Pancreas (tissue), 10 donors: Measurements from ENCODE around the gene SART1. TPM values are rescaled to one million over a fixed set of nuclear protein-coding genes. Genes with fewer than 3 reads are reported as not detected.

Source experiments
- ATAC-seq, 4 donors: fragments of 200-7000 bp; cut with Tn5 transposase; one replicate each; pipeline versions ENCODE4 v1.8.0 to v1.9.1; 2020; ENCODE audit warnings: mild to moderate bottlenecking in 4 of 4, moderate library complexity in 4 of 4
- DNase-seq, 6 donors: peaks; one replicate each; pipeline ENCODE4 v3.0.0-alpha.2; 2020
- FAIRE-seq: peaks from 2 replicates; lab custom pipeline; 2012; peaks lifted over from hg19 to GRCh38; lab: Jason Lieb, UNC
- H3K27ac ChIP-seq, 4 donors: fragments of 200-600 bp; sonication (generic); 1 replicate in 3 of 4; 2 replicates in 1 of 4; pipeline versions ENCODE4 v1.5.0 to v1.8.0; 2020
- H3K27me3 ChIP-seq, 4 donors: fragments of 200-600 bp; one replicate each; pipeline ENCODE4 v1.8.0; 2021
- H3K36me3 ChIP-seq, 3 donors: fragments of 200-600 bp; sonication (generic) in 1 of 3; one replicate each; pipeline versions ENCODE4 v1.5.0 to v1.8.0; 2020 to 2021
- H3K4me1 ChIP-seq, 3 donors: fragments of 200-600 bp; one replicate each; pipeline ENCODE4 v1.8.0; 2021
- H3K4me3 ChIP-seq, 4 donors: fragments of 200-600 bp; sonication (generic) in 2 of 4; one replicate each; pipeline versions ENCODE4 v1.5.0 to v1.8.0; 2020 to 2021
- H3K9me3 ChIP-seq, 4 donors: fragments of 200-600 bp; one replicate each; pipeline ENCODE4 v1.8.0; 2021
- CTCF ChIP-seq, 4 donors: fragments of 200-600 bp; sonication (generic) in 3 of 4; IDR thresholded peaks; one replicate each; pipeline versions ENCODE4 v1.5.0 to v1.8.0; 2021; ENCODE audit warnings: antibody characterized with exemption in 4 of 4
- WGBS, 2 donors: extraction: QIAGEN DNeasy Blood & Tissue Kit; methylation state at CpG; one replicate each; pipeline ENCODE4 v1.1.7; 2013; 5-methylcytosine and 5-hydroxymethylcytosine counted together
- intact Hi-C, 3 donors: fragments of 100-400 bp; cut with DNase I; formaldehyde crosslinking; loops; one replicate each; pipeline versions ENCODE4 v1.11.1 to v1.14.2; 2022
- polyA plus RNA-seq, 2 donors: library from polyadenylated mRNA; stranded (reverse); fragments of 200-250 nt; gene quantifications; one replicate each; pipeline ENCODE4 v1.2.3, GENCODE V29; 2013
- total RNA-seq, 6 donors: library from RNA; stranded (reverse); fragmentation: NEBNext Ultra II Directional in 4 of 6; extraction: Animal tissue kit (Norgen Biotek cat#: 25700) in 4 of 6; gene quantifications; one replicate each; pipeline versions ENCODE4 v1.2.1 to v1.2.4, GENCODE V29; 2021 to 2023
- donor health status: healthy with polysubstance abuse.
- donor health status: DM: no; HTN: no; CAD: no; lungs with moderate emphysema.
- donor health status: DM: no; HTN: no; CAD: no.
- donor health status: control.
- donor health status: control.
- donor health status: Bipolar disorder and iron deficiency.
- donor health status: DM: yes; HTN: yes; CAD: no.
- donor health status: DM: no; HTN: no; CAD: no.
- donor health status: DM: no; HTN: no; CAD: no.
- donor health status: DM: yes; HTN: yes; CAD: no.

Gene SART1
- total and polyA plus RNA-seq, 8 donors, result 19.2 to 98.5 (median 25.5) TPM

- TF ChIP-seq CTCF (IDR thresholded peaks at IDR 0.05), result no peak
- Histone ChIP-seq H3K36me3 (no peaks in the 10 kb centered on the region), H3K27ac (peak within 1 kb of the TSS; percentile 63 to 85 (median 82)), H3K4me1 (peaks cover 0 to 25% (median 12%) of the 10 kb centered on the region in 3 donors), H3K9me3 (no peaks in the 10 kb centered on the region), H3K4me3 (peak within 1 kb of the TSS; percentile 95 to 98 (median 97)), H3K27me3 (no peaks in the 10 kb centered on the region)
- FAIRE-seq (no peak), DNase-seq (peak; percentile 99 to 100 (median 100)), ATAC-seq (peak; percentile 91 to 95 (median 93))
- 0 to 1% methylated on average over 36 to 59 of the region's 59 CpGs for WGBS, 2 donors
- intact Hi-C loops, result no loop called here
Measured at GRCh38 chr11:65919141-65919572, 42.4 kb upstream of the SART1 start, which contains the start of gene DRAP1. Gene DRAP1, plus strand, starts transcription at chr11:65919426. Its CDS starts 76 bp downstream, at chr11:65919502.

GRCh38 chr11:65919573-65920371, 41.8 kb upstream of the SART1 start:
- 0 to 1% methylated on average over 55 to 60 of the region's 60 CpGs for WGBS, 2 donors
- FAIRE-seq (no peak), ATAC-seq (peak; percentile 22 to 48 (median 35)), DNase-seq (peak in 4 of 6 donors; percentile 57 to 88 (median 70))
- H3K27me3 ChIP-seq, result no peaks in the 10 kb centered on the region
- peak overlapping the region; percentile 57 to 73 (median 66) for H3K27ac ChIP-seq
- no peak for TF ChIP-seq CTCF (IDR thresholded peaks at IDR 0.05)
- no peaks in the 10 kb centered on the region for H3K36me3 ChIP-seq
- no peaks in the 10 kb centered on the region for H3K9me3 ChIP-seq
- H3K4me3 ChIP-seq, result peak overlapping the region; percentile 89 to 98 (median 96)
- intact Hi-C loops, result no loop called here
- peaks cover 0 to 25% (median 12%) of the 10 kb centered on the region in 3 donors for H3K4me1 ChIP-seq

GRCh38 chr11:65920372-65920802, 41.1 kb upstream of the SART1 start:
- FAIRE-seq, result no peak
- H3K36me3 ChIP-seq, result no peaks in the 10 kb centered on the region
- peak overlapping the region; percentile 89 to 98 (median 96) for H3K4me3 ChIP-seq
- no peak overlapping the region for H3K27ac ChIP-seq
- WGBS, 2 donors, result 50 to 59% methylated on average over 15 of the region's 15 CpGs
- intact Hi-C loops, result no loop called here
- no peaks in the 10 kb centered on the region for H3K9me3 ChIP-seq
- no peak for ATAC-seq
- TF ChIP-seq CTCF (IDR thresholded peaks at IDR 0.05), result no peak
- DNase-seq, result peak in 4 of 6 donors; percentile 37 to 81 (median 50)
- no peaks in the 10 kb centered on the region for H3K27me3 ChIP-seq
- H3K4me1 ChIP-seq, result peaks cover 0 to 25% (median 12%) of the 10 kb centered on the region in 3 donors

- no peak for TF ChIP-seq CTCF (IDR thresholded peaks at IDR 0.05)
- Histone ChIP-seq H3K36me3 (no peaks in the 10 kb centered on the region), H3K27me3 (no peaks in the 10 kb centered on the region), H3K27ac (no peak overlapping the region), H3K4me1 (peaks cover 0 to 20% (median 12%) of the 10 kb centered on the region in 3 donors), H3K9me3 (no peaks in the 10 kb centered on the region), H3K4me3 (no peak overlapping the region)
- ATAC-seq (no peak), FAIRE-seq (no peak), DNase-seq (peak in 1 of 6 donors; percentile 50)
- 85 to 92% methylated on average over 12 of the region's 12 CpGs for WGBS, 2 donors
- intact Hi-C loops, result no loop called here
Measured at GRCh38 chr11:65921033-65921555, 40.4 kb upstream of the SART1 start.
